Upper lobe of left lung (tissue), 6 donors: Measurements from ENCODE around the gene HPSE2. TPM values are rescaled to one million over a fixed set of nuclear protein-coding genes. Genes with fewer than 3 reads are reported as not detected.

Experiments
- ATAC-seq, 2 donors: fragments of 200-7000 bp; cut with Tn5 transposase; one replicate each; pipeline ENCODE4 v1.9.1; 2022; ENCODE audit warnings: mild to moderate bottlenecking in 2 of 2, moderate library complexity in 2 of 2; ENCODE audit not compliant: low FRiP score in 2 of 2
- DNase-seq, 2 donors: peaks; one replicate each; pipeline ENCODE4 v3.0.0-alpha.2; 2019 to 2020
- H3K27ac ChIP-seq, 4 donors: fragments of 200-600 bp; sonication (generic); one replicate each; pipeline ENCODE4 v1.5.1; 2016 to 2019
- H3K27me3 ChIP-seq, 4 donors: fragments of 200-600 bp; sonication (generic); one replicate each; pipeline ENCODE4 v1.5.1; 2017 to 2019
- H3K36me3 ChIP-seq, 4 donors: fragments of 200-600 bp; sonication (generic); one replicate each; pipeline ENCODE4 v1.5.1; 2016 to 2019
- H3K4me1 ChIP-seq, 4 donors: fragments of 200-600 bp; sonication (generic); one replicate each; pipeline ENCODE4 v1.5.1; 2018 to 2019
- H3K4me3 ChIP-seq, 4 donors: fragments of 200-600 bp; sonication (generic); one replicate each; pipeline ENCODE4 v1.5.1; 2017 to 2019; ENCODE audit warnings: mild to moderate bottlenecking in 2 of 4, moderate library complexity in 1 of 4
- H3K9me3 ChIP-seq, 4 donors: fragments of 200-600 bp; sonication (generic); one replicate each; pipeline ENCODE4 v1.5.1; 2018 to 2019
- CTCF ChIP-seq, 6 experiments: fragments of 450-650 bp in 4 of 6; fragments of 200-600 bp in 2 of 6; sonication (generic) in 2 of 6; IDR thresholded peaks; one replicate each; pipeline ENCODE4 v1.5.1; 2016 to 2019; ENCODE audit warnings: antibody characterized with exemption in 6 of 6
- EP300 ChIP-seq, 4 donors: sonication (generic); formaldehyde crosslinking; IDR thresholded peaks; one replicate each; pipeline ENCODE4 v1.5.1; 2017; ENCODE audit warnings: antibody characterized with exemption in 4 of 4, control low read depth in 2 of 4
- POLR2A ChIP-seq, 4 donors: fragments of 450-650 bp; IDR thresholded peaks; one replicate each; pipeline ENCODE4 v1.5.1; 2016 to 2017; ENCODE audit warnings: antibody characterized with exemption in 4 of 4, mild to moderate bottlenecking in 2 of 4
- POLR2AphosphoS5 ChIP-seq, 2 donors: sonication (generic); formaldehyde crosslinking; IDR thresholded peaks; one replicate each; pipeline ENCODE4 v1.5.1; 2017; ENCODE audit warnings: antibody characterized with exemption in 2 of 2
- WGBS, 2 donors: methylation state at CpG; one replicate each; pipeline ENCODE4 v1.1.5; 2017 to 2018; 5-methylcytosine and 5-hydroxymethylcytosine counted together
- total RNA-seq, 6 donors: library from RNA; depleted of rRNA in 4 of 6; stranded (reverse); fragments of >200 nt in 4 of 6; gene quantifications; one replicate each; pipeline versions ENCODE4 v1.1.0 to v1.2.1, GENCODE V29; 2016 to 2021
- donor health status: DM: no; HTN: no; CAD: no; lungs with moderate emphysema.
- donor health status: DM: no; HTN: yes; CAD: no; lungs with severe emphysema.

Gene HPSE2
- total RNA-seq, 6 donors from 2014 or later = 0.15 to 1.1 (median 0.91) TPM; not detected in 1

DNA sequence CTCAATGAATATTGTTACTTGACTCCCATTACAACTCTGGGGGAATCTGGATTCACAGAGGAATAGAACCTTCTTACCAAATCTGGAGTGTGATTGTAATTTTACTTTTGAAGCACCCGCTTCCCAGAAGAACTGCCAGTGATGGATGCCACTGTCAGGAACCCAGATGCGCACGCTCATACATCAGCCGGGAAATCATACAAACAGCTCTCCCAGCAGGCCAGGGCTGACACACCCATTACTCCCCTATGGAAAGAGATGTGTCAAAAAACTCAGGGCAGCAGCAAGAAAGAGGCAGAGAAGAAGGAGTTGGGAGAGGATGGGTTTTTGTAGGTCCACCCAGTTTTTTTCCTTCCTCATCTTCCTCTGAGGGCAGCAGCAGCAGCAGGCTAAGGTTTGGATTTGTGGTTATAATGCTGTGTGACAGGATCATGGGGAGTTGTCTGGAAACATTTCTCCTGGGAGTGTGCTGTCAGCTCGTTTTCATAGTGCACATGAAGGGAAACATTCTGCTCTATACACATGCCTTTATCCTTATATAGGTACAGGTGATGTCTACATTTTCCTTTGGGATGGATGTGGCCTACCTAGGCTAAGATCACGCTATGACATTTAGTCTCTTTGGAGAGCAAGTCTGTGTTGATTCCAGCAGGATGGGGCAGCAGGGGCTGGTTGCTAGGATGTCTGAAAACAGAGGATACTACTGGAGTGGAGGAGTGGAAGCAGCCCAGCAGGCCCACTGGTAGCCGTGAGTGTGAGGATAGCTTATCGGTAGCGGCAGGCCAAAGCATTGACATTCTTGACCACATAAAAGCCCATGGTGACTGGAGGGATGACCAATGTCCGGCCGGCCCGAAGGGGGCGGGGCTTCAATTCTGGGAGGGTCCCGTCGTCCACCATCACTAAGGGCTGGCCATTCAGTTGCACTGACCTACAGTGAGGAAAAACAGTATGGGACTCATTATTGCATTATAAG is 776.6 kb downstream of the HPSE2 start:
- TF ChIP-seq EP300 (IDR thresholded peaks at IDR 0.05) (no peak), POLR2AphosphoS5 (IDR thresholded peaks at IDR 0.05) (no peak), CTCF (IDR thresholded peaks at IDR 0.05) (no peak), POLR2A (IDR thresholded peaks at IDR 0.05) (no peak)
- Histone ChIP-seq H3K4me3 (no peak overlapping the region), H3K27me3 (no peaks in the 10 kb centered on the region), H3K27ac (no peak overlapping the region), H3K36me3 (no peaks in the 10 kb centered on the region), H3K4me1 (peaks cover 0 to 6% (median 0%) of the 10 kb centered on the region in 4 donors), H3K9me3 (no peaks in the 10 kb centered on the region)
- peak in 1 of 2 donors; percentile 59 for DNase-seq
- no peak for ATAC-seq
- 81 to 89% methylated on average over 13 to 15 of the region's 15 CpGs for WGBS, 2 donors

GRCh38 chr10:98457721-98458120 is 777.9 kb downstream of the HPSE2 start:
- 34 to 53% methylated on average over 8 of the region's 8 CpGs for WGBS, 2 donors
- DNase-seq (no peak), ATAC-seq (no peak)

DNA sequence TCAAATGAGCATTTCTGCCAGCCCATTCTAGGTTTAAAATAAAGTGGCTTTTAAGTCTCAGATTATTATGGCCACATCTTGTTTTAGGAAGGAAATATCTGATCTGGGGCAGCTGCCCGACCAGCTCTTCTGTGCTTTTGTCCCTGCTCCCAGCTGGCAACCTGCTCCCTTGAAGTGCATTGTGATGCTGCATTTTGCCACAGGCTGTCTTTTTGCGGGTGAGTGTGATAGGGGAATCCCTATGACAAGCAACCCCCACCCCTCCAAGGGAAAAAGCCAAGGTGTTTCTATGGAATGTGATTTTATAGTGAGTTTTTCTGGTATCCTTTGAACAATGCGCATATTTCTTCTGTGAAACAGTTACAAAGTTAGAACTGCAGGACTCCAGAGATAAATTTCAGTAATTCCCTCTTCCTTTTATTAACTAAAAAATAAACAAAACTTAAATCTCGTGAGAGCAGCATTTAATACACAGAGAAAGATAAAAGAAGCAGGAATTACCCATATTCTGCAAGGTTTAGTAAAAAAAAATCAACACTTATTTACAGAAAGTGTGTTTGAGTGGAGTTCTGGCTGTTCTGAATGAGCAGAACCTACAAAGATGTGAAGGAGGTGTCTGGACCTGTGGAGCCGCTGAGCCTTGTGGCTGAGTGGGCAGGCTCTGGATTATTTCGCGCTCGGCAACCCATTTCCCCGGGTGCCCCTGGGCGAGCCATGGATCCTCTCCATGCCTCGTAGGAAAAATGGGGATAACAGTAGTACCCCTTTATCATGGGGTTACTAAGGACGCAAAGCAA is 778.8 kb downstream of the HPSE2 start:
- Histone ChIP-seq H3K36me3 (no peaks in the 10 kb centered on the region), H3K27ac (no peak overlapping the region), H3K27me3 (no peaks in the 10 kb centered on the region), H3K9me3 (no peaks in the 10 kb centered on the region), H3K4me1 (peaks cover 0 to 6% (median 0%) of the 10 kb centered on the region in 4 donors), H3K4me3 (no peak overlapping the region)
- DNase-seq (no peak), ATAC-seq (no peak)
- TF ChIP-seq EP300 (IDR thresholded peaks at IDR 0.05) (no peak), CTCF (IDR thresholded peaks at IDR 0.05) (no peak), POLR2A (IDR thresholded peaks at IDR 0.05) (no peak), POLR2AphosphoS5 (IDR thresholded peaks at IDR 0.05) (no peak)
- WGBS, 2 donors = 72 to 76% methylated on average over 12 of the region's 12 CpGs

More at GRCh38 chr10:98457721-98458120, 777.9 kb downstream of the HPSE2 start:
- Histone ChIP-seq H3K9me3 (no peaks in the 10 kb centered on the region), H3K36me3 (no peaks in the 10 kb centered on the region), H3K27ac (no peak overlapping the region), H3K4me3 (no peak overlapping the region), H3K27me3 (no peaks in the 10 kb centered on the region), H3K4me1 (peaks cover 0 to 6% (median 0%) of the 10 kb centered on the region in 4 donors)
- TF ChIP-seq CTCF (IDR thresholded peaks at IDR 0.05) (no peak), EP300 (IDR thresholded peaks at IDR 0.05) (no peak), POLR2AphosphoS5 (IDR thresholded peaks at IDR 0.05) (no peak), POLR2A (IDR thresholded peaks at IDR 0.05) (no peak)

- H3K9me3 ChIP-seq = no peaks in the 10 kb centered on the region
- H3K27me3 ChIP-seq = no peaks in the 10 kb centered on the region
- H3K4me1 ChIP-seq = peaks cover 0 to 6% (median 0%) of the 10 kb centered on the region in 4 donors
- H3K27ac ChIP-seq = no peak overlapping the region
- no peak overlapping the region for H3K4me3 ChIP-seq
- no peaks in the 10 kb centered on the region for H3K36me3 ChIP-seq
- ATAC-seq (no peak), DNase-seq (no peak)
- TF ChIP-seq POLR2A (IDR thresholded peaks at IDR 0.05) = no peak
- no peak for TF ChIP-seq CTCF (IDR thresholded peaks at IDR 0.05)
- TF ChIP-seq EP300 (IDR thresholded peaks at IDR 0.05) = no peak
- WGBS, 2 donors = 96 to 100% methylated on average over 1 to 3 of the region's 4 CpGs
These were observed 779.5 kb downstream of the HPSE2 start for GRCh38 chr10:98456043-98456570.
